Ishikawa (cell line): ENCODE data around the gene PDE4B.

Experiments used
- CEBPB ChIP-seq: IDR thresholded peaks from 2 replicates; pipeline ENCODE4 v1.6.1; 2012
- CREB1 ChIP-seq: IDR thresholded peaks from 2 replicates; pipeline ENCODE4 v1.6.1; 2012; ENCODE audit warnings: low read depth
- EGR1 ChIP-seq: IDR thresholded peaks from 2 replicates; pipeline ENCODE4 v1.6.1; 2012
- EP300 ChIP-seq: IDR thresholded peaks from 2 replicates; pipeline ENCODE4 v1.6.1; 2012; ENCODE audit warnings: borderline replicate concordance
- FOXM1 ChIP-seq: IDR thresholded peaks from 2 replicates; pipeline ENCODE4 v1.6.1; 2012; ENCODE audit warnings: low read depth, borderline replicate concordance
- NFIC ChIP-seq: IDR thresholded peaks from 2 replicates; pipeline ENCODE4 v1.6.1; 2012
- RAD21 ChIP-seq: IDR thresholded peaks from 2 replicates; pipeline ENCODE4 v1.6.1; 2012; ENCODE audit warnings: low read depth
- TAF1 ChIP-seq: IDR thresholded peaks from 2 replicates; pipeline ENCODE4 v1.6.1; 2012; ENCODE audit warnings: low read depth, mild to moderate bottlenecking
- TCF12 ChIP-seq: IDR thresholded peaks from 2 replicates; pipeline ENCODE4 v1.6.1; 2012; ENCODE audit warnings: low read depth
- TEAD4 ChIP-seq: IDR thresholded peaks from 2 replicates; pipeline ENCODE4 v1.6.1; 2012
- YY1 ChIP-seq: IDR thresholded peaks from 2 replicates; pipeline ENCODE4 v1.6.1; 2012; ENCODE audit warnings: low read depth
- ZBTB7A ChIP-seq: IDR thresholded peaks from 2 replicates; pipeline ENCODE4 v1.6.1; 2012; ENCODE audit warnings: low read depth
- TF ChIP-seq, protein P1 (sequence below): IDR thresholded peaks from 2 replicates; pipeline ENCODE4 v1.6.1; 2012
- TF ChIP-seq, protein P2 (sequence below): IDR thresholded peaks from 2 replicates; pipeline ENCODE4 v1.6.1; 2012
- TF ChIP-seq, protein P3 (sequence below): IDR thresholded peaks from 2 replicates; pipeline ENCODE4 v1.6.1; 2012; ENCODE audit warnings: low read depth, mild to moderate bottlenecking

Gene PDE4B

DNA sequence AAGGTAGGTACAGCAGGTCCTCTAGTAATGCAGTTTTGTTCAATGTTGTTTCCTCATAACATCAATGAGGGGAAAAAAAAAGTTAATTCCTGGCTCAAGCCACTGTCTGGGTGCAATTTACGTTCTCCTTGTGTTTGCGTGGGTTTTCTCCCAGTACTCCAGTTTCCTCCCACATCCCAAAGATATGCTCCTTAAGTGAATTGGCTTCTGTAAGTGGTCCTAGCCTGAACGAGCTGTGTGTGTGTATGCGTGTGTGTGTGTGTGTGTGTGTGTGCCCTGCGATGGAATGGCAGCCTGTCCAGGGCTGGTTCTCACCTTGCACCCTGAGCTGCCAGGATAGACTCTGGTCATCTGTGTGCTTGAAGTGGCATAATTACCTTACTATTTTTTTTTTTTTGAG lies 332.0 kb downstream of the PDE4B start:
- TF ChIP-seq TAF1 = no peak
- no peak for TF ChIP-seq FOXM1
- no peak for TF ChIP-seq TCF12
- no peak for TF ChIP-seq NFIC
- TF ChIP-seq EGR1 = no peak
- TF ChIP-seq, protein P1, sequence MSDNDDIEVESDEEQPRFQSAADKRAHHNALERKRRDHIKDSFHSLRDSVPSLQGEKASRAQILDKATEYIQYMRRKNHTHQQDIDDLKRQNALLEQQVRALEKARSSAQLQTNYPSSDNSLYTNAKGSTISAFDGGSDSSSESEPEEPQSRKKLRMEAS = no peak
- TF ChIP-seq CEBPB = no peak
- no peak for TF ChIP-seq CREB1
- TF ChIP-seq, protein P2, sequence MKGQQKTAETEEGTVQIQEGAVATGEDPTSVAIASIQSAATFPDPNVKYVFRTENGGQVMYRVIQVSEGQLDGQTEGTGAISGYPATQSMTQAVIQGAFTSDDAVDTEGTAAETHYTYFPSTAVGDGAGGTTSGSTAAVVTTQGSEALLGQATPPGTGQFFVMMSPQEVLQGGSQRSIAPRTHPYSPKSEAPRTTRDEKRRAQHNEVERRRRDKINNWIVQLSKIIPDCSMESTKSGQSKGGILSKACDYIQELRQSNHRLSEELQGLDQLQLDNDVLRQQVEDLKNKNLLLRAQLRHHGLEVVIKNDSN = no peak
- TF ChIP-seq RAD21 = no peak
- TF ChIP-seq EP300 = no peak
- TF ChIP-seq, protein P3, sequence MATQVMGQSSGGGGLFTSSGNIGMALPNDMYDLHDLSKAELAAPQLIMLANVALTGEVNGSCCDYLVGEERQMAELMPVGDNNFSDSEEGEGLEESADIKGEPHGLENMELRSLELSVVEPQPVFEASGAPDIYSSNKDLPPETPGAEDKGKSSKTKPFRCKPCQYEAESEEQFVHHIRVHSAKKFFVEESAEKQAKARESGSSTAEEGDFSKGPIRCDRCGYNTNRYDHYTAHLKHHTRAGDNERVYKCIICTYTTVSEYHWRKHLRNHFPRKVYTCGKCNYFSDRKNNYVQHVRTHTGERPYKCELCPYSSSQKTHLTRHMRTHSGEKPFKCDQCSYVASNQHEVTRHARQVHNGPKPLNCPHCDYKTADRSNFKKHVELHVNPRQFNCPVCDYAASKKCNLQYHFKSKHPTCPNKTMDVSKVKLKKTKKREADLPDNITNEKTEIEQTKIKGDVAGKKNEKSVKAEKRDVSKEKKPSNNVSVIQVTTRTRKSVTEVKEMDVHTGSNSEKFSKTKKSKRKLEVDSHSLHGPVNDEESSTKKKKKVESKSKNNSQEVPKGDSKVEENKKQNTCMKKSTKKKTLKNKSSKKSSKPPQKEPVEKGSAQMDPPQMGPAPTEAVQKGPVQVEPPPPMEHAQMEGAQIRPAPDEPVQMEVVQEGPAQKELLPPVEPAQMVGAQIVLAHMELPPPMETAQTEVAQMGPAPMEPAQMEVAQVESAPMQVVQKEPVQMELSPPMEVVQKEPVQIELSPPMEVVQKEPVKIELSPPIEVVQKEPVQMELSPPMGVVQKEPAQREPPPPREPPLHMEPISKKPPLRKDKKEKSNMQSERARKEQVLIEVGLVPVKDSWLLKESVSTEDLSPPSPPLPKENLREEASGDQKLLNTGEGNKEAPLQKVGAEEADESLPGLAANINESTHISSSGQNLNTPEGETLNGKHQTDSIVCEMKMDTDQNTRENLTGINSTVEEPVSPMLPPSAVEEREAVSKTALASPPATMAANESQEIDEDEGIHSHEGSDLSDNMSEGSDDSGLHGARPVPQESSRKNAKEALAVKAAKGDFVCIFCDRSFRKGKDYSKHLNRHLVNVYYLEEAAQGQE = no peak
- no peak for TF ChIP-seq ZBTB7A
- no peak for TF ChIP-seq YY1
- TF ChIP-seq TEAD4 = no peak

DNA sequence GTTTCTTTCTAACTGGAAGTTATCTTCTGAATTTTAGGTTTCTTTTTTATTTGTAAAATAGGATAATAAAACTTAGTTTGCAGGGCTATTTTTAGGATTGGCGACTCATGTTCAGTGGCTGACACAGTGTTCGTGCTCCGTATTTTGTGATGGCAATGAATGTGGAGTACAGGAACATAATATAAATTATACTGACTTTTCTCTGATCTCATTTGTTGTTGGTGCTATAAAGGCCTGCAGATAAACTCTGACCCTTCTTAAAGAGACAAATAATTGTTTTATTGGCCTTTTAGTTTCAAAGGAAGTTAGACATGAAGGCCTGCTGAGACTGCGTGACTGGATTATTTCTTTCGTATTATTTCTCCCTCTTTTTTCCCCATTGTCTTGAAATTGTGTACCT lies 339.6 kb downstream of the PDE4B start:
- TF ChIP-seq YY1 (no peak), TAF1 (no peak), TCF12 (no peak)

DNA sequence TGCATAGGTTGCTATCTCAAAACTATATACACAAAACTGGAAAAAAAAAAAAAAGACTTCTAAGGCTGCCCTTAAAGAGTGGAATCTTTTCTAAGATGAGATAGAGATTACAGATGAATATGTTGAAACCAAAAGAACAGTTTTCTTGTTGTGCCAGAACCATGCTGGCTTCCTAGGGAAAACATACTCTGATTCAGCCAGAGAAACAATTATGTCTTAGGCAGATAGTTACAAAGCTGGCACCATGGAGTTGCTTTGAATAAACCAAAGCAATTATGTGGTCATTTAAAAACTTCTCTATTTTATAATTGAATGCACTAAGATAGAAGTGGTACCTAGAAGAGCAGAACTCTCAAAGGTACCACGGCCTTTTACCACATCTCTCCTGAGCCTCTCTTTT lies 341.3 kb downstream of the PDE4B start:
- TF ChIP-seq, protein P2 = no peak
- TF ChIP-seq TAF1 (no peak), TEAD4 (no peak), CEBPB (no peak), EP300 (no peak), NFIC (no peak), CREB1 (no peak), YY1 (no peak), ZBTB7A (no peak), FOXM1 (no peak), EGR1 (no peak)
- TF ChIP-seq, protein P1 = no peak
- TF ChIP-seq, protein P3 = no peak

DNA sequence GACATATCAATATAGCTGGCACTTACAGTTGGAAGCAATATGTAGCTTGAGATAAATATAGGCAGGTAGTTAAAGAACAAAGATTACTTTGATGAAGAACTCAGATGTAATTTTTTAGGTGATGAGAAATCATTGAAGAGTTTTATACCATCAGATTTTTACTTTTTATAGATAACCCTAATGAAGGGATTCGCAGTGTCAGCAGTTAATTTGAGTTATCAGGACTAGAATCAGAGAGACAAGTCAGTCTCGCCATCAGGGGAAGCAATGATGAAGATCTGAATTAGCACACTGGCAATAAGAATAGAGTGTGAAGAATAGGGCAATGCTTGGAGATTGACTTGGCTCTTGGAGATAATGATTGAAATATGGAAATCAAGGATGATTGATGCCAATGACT lies 342.5 kb downstream of the PDE4B start:
- TF ChIP-seq RAD21 = no peak
- no peak for TF ChIP-seq ZBTB7A
- no peak for TF ChIP-seq YY1
- TF ChIP-seq TCF12 = no peak
- TF ChIP-seq EGR1 = no peak
- TF ChIP-seq NFIC = no peak
- TF ChIP-seq, protein P3 = no peak
- TF ChIP-seq CEBPB = no peak
- TF ChIP-seq FOXM1 = no peak
- TF ChIP-seq TEAD4 = no peak
- TF ChIP-seq CREB1 = no peak
- no peak for TF ChIP-seq EP300

DNA sequence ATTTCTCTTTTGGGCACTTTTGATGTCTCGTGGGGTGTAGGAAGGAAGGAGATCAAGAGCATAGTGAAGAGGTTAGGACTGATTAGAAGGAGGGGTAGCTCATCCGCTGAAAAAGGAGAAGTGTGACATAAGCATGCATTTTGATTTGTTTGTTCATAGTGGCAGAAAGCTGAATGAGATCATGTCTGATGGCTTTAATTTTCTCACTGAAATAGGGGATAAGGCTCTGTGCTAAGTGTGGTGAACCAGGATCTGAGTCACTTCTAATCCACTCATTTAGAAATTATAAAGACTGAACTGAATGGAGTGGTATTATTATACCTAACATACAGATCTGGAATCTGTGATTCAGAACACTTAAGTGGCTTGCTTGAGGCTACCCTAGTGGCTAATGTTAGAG lies 344.5 kb downstream of the PDE4B start:
- TF ChIP-seq TAF1 (no peak), NFIC (no peak), TCF12 (no peak), EP300 (no peak)
- TF ChIP-seq, protein P2 = no peak
- TF ChIP-seq, protein P3 = no peak
